Epithelial cell of esophagus (primary cell): ENCODE measurements around the gene ELL.

Experiments used
- DNase-seq: peaks from one replicate; pipeline ENCODE4 v3.0.0; 2010; ENCODE audit warnings: low read depth
- H3K4me3 ChIP-seq: 2 replicates; pipeline ENCODE4 v1.5.1; 2011; ENCODE audit warnings: mild to moderate bottlenecking, low read length, control low read depth
- CTCF ChIP-seq: IDR thresholded peaks from 2 replicates; pipeline ENCODE4 v1.5.1; 2011; ENCODE audit warnings: low read depth, mild to moderate bottlenecking, low read length, control low read depth, inconsistent platforms; ENCODE audit not compliant: insufficient read depth; ENCODE audit errors: missing control alignments

ELL gene

GRCh38 chr19:18446145-18446810 is 75.6 kb downstream of the ELL start:
- no peak for TF ChIP-seq CTCF
- H3K4me3 ChIP-seq = no peak overlapping the region
- no peak for DNase-seq

DNA sequence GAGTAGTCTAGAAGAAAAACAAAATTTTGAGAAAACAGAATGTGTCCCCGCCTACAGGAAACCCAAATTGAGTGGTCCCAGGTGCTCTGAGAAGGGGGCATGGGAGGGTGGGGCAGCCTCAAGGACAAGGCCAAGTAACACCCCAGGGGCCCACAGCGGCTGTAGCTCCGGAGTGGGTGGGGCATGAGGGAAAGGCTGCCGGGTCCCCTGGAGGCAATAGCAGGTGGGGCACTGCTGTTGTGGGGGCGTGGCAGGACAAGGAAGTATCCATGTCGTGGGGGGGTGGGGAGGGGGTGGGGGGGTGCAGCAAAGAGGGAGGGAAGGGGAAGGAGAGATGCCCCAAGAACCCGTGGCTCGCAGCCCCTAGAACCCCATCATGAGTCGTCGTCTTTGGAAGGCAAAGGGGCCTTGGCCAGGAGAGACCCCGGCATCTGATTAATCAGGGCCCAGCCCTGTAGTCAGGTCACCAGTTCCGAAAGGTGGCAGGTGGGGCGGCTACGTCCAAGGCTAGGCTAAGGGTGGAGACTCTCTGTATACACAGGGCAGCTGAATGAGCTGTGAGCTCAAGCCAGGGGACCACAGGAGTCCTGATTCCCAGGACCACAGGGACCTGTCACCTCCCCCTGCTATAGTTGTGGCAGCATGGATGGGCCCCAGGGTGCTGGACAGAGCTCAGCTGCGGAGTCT is 76.5 kb downstream of the ELL start:
- DNase-seq = no peak
- TF ChIP-seq CTCF = no peak
- no peak overlapping the region for H3K4me3 ChIP-seq

DNA sequence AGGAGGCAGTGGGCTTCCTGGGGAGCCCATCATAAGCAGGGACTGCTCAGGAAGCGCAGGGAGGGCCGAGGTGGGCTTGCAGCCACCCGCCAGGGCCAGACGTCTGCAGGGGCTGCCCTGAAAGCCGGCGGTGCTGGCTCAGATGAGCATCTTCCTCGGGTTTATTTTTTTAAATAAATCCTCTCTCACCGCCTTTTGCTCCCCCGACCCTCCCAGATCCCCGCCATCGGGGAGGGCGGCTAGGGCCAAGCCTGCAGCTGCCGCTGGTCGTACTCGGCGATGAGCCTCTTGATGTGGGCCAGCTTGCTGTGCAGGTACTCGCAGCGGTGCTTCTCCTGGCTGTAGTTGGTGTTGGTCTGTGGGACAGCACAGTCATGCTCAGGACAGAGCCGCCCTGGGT is 77.4 kb downstream of the ELL start:
- DNase-seq = no peak
- H3K4me3 ChIP-seq = no peak overlapping the region
- TF ChIP-seq CTCF = no peak

GRCh38 chr19:18443831-18444230 is 78.0 kb downstream of the ELL start:
- no peak overlapping the region for H3K4me3 ChIP-seq
- DNase-seq = no peak
- no peak for TF ChIP-seq CTCF

GRCh38 chr19:18443406-18443805 is 78.5 kb downstream of the ELL start:
- H3K4me3 ChIP-seq = no peak overlapping the region
- TF ChIP-seq CTCF = no peak
- no peak for DNase-seq

DNA sequence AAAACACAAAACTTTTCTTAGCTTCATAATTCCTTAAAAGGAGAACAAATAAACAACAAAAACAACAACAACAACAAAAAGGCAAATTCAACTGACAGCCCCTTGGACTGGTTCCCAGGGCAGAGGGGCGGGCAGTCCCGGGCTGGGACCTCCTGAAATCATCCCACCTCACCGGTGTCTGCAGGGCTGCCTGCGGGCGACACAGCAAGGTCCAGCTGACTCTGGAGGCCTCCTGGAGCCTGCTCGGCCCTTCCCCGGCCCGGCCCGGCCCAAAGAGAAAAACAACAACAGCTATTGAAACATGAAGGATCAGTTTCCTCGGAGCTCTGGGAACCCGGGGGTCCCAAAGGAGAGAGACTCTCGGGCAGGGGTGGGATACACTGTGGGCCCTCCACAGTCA is 78.9 kb downstream of the ELL start:
- DNase-seq = no peak
- no peak for TF ChIP-seq CTCF
- H3K4me3 ChIP-seq = no peak overlapping the region
